Stimulated activated naive B cell treated with anti-CD40 and anti-IgM and Interleukin-4, amounts not matched to agents 10 μg/mL and 1 μg/mL and 100 μg/mL, for 72 hours (primary cell): Measurements from ENCODE around the gene SREBF2.

Source experiments
- ATAC-seq, 2 donors: fragments of 150-1000 bp; cut with Tn5 transposase; replicated peaks; 2 replicates each; pipeline ENCODE4 v1.10.0; 2021; ENCODE audit warnings: moderate library complexity in 1 of 2
- DNase-seq: peaks from one replicate; pipeline ENCODE4 v3.0.0; 2021
- H3K27ac Mint-ChIP-seq: one replicate; pipeline ENCODE4 v1.8.0; 2022; ENCODE audit warnings: mild to moderate bottlenecking, mixed read lengths
- H3K27me3 Mint-ChIP-seq, 2 donors: one replicate each; pipeline ENCODE4 v1.8.0; 2022; ENCODE audit warnings: mixed read lengths in 2 of 2
- H3K36me3 Mint-ChIP-seq, 2 donors: one replicate each; pipeline ENCODE4 v1.8.0; 2022; ENCODE audit warnings: mixed read lengths in 2 of 2, mild to moderate bottlenecking in 1 of 2
- H3K4me1 Mint-ChIP-seq, 2 donors: one replicate each; pipeline ENCODE4 v1.8.0; 2022; ENCODE audit warnings: mixed read lengths in 2 of 2, mild to moderate bottlenecking in 1 of 2
- H3K4me3 Mint-ChIP-seq, 2 donors: one replicate each; pipeline ENCODE4 v1.8.0; 2022; ENCODE audit warnings: mild to moderate bottlenecking in 2 of 2, mixed read lengths in 2 of 2, moderate library complexity in 1 of 2
- H3K9me3 Mint-ChIP-seq, 2 donors: one replicate each; pipeline ENCODE4 v1.8.0; 2022; ENCODE audit warnings: mixed read lengths in 2 of 2, mild to moderate bottlenecking in 1 of 2

The SREBF2 gene

DNA sequence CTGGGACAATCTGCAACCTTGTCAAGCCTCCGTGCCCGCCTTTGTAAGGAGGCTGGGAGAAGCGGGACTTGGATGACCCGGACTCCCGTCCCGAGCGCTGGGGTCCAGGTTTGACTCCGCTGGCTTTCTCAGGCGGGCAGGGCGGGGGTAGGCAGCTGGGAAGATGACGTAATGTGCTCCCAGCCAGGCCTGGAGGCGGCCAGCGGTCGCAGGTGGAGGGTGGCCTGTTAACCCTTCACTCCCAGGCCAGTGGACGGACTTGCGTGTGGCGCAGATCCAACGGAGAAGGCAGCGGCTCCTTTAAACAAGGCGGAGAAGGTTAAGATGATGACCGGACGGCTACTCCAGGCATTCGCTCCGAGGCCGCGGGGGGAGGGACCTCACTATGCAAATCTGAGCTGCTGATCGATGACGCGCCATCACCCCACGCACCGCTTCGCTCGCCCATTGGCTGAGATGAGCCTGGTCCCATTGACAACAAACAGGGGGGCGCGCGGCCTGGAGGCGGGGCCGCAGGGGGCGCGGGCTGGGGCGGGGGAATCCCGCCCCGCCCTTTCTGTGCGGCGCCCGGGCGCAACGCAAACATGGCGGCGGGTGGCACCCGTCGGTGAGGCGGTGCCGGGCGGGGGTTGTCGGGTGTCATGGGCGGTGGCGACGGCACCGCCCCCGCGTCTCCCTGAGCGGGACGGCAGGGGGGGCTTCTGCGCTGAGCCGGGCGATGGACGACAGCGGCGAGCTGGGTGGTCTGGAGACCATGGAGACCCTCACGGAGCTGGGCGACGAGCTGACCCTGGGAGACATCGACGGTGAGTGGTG, at the start of gene SREBF2:
Gene SREBF2, plus strand, starts transcription at position 553 of the 816 bp plus-strand sequence. Its CDS starts 166 bp downstream, at position 719.
- Mint-ChIP-seq H3K27me3 (no peaks in the 10 kb centered on the region), H3K4me1 (peaks cover 37 to 69% of the 10 kb centered on the region in 2 donors), H3K9me3 (no peaks in the 10 kb centered on the region), H3K27ac (peak within 1 kb of the TSS; percentile 99), H3K36me3 (peaks cover 36 to 59% of the 10 kb centered on the region in 2 donors), H3K4me3 (peak within 1 kb of the TSS; percentile 99)
- DNase-seq (peak; percentile 98), ATAC-seq (peak; percentile 91 to 93)

DNA sequence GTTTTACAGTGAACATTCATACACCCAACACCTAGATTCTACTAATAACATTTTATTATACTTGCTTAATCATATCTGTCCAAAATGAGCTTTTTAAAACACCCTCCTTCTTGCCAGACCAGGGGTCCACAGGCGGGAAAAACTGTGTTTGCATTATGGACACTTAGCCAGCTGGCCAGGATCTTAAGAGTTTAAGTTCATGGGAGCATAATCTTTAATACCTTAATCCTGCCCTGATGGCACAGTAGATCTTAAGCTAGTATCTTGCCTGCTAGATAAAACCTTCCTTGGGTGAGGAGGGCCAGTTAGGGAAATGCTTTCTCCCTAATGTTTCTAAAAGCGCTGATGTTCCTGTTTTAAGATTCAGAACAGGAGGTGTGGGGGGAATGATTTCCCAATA, 45.6 kb upstream of the SREBF2 start:
- peaks cover 14 to 25% of the 10 kb centered on the region in 2 donors for H3K4me1 Mint-ChIP-seq
- no peaks in the 10 kb centered on the region for H3K9me3 Mint-ChIP-seq
- H3K36me3 Mint-ChIP-seq, result peaks cover 19 to 32% of the 10 kb centered on the region in 2 donors
- no peaks in the 10 kb centered on the region for H3K27me3 Mint-ChIP-seq
- DNase-seq (no peak), ATAC-seq (no peak)
- H3K4me3 Mint-ChIP-seq, result no peak overlapping the region
- H3K27ac Mint-ChIP-seq, result no peak overlapping the region

GRCh38 chr22:41793871-41794270, 39.0 kb upstream of the SREBF2 start:
- H3K27me3 Mint-ChIP-seq, result no peaks in the 10 kb centered on the region
- no peaks in the 10 kb centered on the region for H3K9me3 Mint-ChIP-seq
- ATAC-seq (no peak), DNase-seq (no peak)
- peaks cover 35 to 51% of the 10 kb centered on the region in 2 donors for H3K36me3 Mint-ChIP-seq
- peaks cover 5 to 7% of the 10 kb centered on the region in 2 donors for H3K4me1 Mint-ChIP-seq
- no peak overlapping the region for H3K4me3 Mint-ChIP-seq
- no peak overlapping the region for H3K27ac Mint-ChIP-seq

GRCh38 chr22:41798736-41799135, 34.2 kb upstream of the SREBF2 start:
- peaks cover 21 to 26% of the 10 kb centered on the region in 2 donors for H3K36me3 Mint-ChIP-seq
- no peak for DNase-seq
- no peak for ATAC-seq
- H3K4me1 Mint-ChIP-seq, result peaks cover 23 to 29% of the 10 kb centered on the region in 2 donors
- H3K27ac Mint-ChIP-seq, result peak overlapping the region; percentile 42
- H3K9me3 Mint-ChIP-seq, result no peaks in the 10 kb centered on the region
- no peak overlapping the region for H3K4me3 Mint-ChIP-seq
- H3K27me3 Mint-ChIP-seq, result no peaks in the 10 kb centered on the region

- peaks cover 23 to 37% of the 10 kb centered on the region in 2 donors for H3K4me1 Mint-ChIP-seq
- peak; percentile 57 to 58 for ATAC-seq
- peak overlapping the region; percentile 99 for H3K27ac Mint-ChIP-seq
- DNase-seq, result peak; percentile 24
- H3K36me3 Mint-ChIP-seq, result peaks cover 12 to 19% of the 10 kb centered on the region in 2 donors
- H3K27me3 Mint-ChIP-seq, result no peaks in the 10 kb centered on the region
- H3K4me3 Mint-ChIP-seq, result peak overlapping the region; percentile 99 to 100
- H3K9me3 Mint-ChIP-seq, result no peaks in the 10 kb centered on the region
Observed at GRCh38 chr22:41799486-41800347, 33.2 kb upstream of the SREBF2 start.

DNA sequence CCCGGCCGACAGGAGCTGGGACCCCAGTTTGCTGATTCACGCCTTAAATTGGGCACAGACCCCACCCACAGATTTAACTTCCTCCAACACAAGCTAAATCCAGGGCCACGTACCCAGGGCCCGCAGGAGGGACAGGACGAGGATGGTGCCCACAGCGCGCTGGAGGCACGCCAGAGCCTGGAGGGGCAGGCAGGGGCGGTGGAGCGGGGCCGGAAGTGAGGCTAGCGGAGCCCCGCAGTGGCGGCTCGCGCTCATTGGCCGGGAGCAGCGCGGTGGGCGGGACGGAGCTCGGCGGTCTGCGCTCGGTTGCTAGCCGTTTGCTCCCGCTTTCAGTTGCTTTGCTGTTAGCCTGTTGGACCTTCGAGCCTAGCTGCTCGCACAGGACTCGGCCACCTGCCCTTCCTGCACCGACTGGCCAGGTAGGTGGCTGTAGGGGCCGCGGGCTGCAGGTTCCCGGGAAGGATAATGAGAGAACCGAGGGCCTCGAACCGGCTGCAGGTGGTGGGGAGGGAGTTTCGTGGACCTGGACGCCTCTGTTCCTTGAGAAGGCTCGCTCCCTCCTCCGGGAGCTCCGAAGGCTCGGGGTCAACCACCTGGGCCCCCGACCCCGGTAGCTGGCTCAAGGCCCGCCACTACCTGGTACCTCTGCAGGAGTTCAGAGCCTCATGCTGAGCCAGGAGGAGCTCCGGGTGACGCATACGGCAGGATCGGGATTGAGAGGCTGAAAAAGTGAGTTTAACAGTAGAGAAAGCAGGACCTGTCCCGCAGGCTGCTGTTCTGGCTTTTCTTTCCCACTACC, 32.4 kb upstream of the SREBF2 start, which contains the start of gene CCDC134:
Gene CCDC134, plus strand, starts transcription at position 332 of the 799 bp plus-strand sequence. CDS start 8,212 bp downstream, outside the sequence.
- peak within 1 kb of the TSS; percentile 99 for H3K27ac Mint-ChIP-seq
- peak within 1 kb of the TSS; percentile 99 to 100 for H3K4me3 Mint-ChIP-seq
- peak; percentile 97 for ATAC-seq
- DNase-seq, result peak; percentile 87
- peaks cover 23 to 41% of the 10 kb centered on the region in 2 donors for H3K4me1 Mint-ChIP-seq
- peaks cover 5 to 10% of the 10 kb centered on the region in 2 donors for H3K36me3 Mint-ChIP-seq
- no peaks in the 10 kb centered on the region for H3K27me3 Mint-ChIP-seq
- no peaks in the 10 kb centered on the region for H3K9me3 Mint-ChIP-seq

DNA sequence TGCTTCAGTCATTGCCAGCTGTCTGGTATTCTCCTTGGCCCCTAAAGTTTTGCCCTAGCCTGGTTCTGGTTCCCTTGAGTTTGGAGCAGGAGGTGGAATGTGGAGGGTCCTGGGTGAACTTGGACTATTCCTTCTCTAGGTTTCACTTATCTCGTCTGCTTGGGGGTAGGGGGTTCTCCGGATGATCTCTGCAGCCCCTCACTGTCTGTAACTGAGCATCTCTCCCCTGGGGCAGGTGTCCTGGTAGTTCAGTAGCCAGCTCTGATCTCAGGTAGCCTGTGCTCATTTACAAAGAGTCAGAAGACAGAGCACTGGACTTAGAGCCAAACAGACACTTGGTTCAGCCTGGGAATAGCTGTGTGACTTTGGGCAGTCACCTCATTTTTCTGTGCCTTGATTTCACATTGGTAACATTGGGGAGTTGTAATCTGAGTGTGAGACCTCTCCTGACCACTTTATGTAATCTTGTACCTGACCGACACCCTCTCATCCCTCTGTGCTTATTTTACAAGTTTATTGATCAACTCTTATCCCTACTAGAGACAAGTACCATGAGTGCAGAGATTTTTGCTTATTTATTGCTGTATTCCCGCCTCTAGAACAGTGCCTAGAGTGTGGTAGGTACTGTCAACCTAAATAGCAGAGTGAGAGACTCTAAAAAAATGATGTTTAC, 31.6 kb upstream of the SREBF2 start:
- Mint-ChIP-seq H3K36me3 (peaks cover 2 to 6% of the 10 kb centered on the region in 2 donors), H3K9me3 (no peaks in the 10 kb centered on the region), H3K4me1 (peaks cover 23 to 41% of the 10 kb centered on the region in 2 donors), H3K27me3 (no peaks in the 10 kb centered on the region), H3K27ac (peak overlapping the region; percentile 99), H3K4me3 (peak overlapping the region; percentile 99 to 100)
- DNase-seq (no peak), ATAC-seq (no peak)

- H3K9me3 Mint-ChIP-seq, result no peaks in the 10 kb centered on the region
- no peak for ATAC-seq
- H3K27ac Mint-ChIP-seq, result peak overlapping the region; percentile 99
- DNase-seq, result no peak
- H3K27me3 Mint-ChIP-seq, result no peaks in the 10 kb centered on the region
- peaks cover 2 to 6% of the 10 kb centered on the region in 2 donors for H3K36me3 Mint-ChIP-seq
- peak overlapping the region; percentile 99 to 100 for H3K4me3 Mint-ChIP-seq
- peaks cover 23 to 41% of the 10 kb centered on the region in 2 donors for H3K4me1 Mint-ChIP-seq
Observed at GRCh38 chr22:41801886-41802285, 31.0 kb upstream of the SREBF2 start.

- H3K36me3 Mint-ChIP-seq, result peaks cover 4 to 25% of the 10 kb centered on the region in 2 donors
- H3K4me1 Mint-ChIP-seq, result peaks cover 12 to 35% of the 10 kb centered on the region in 2 donors
- H3K4me3 Mint-ChIP-seq, result no peak overlapping the region
- H3K27me3 Mint-ChIP-seq, result no peaks in the 10 kb centered on the region
- H3K27ac Mint-ChIP-seq, result no peak overlapping the region
- DNase-seq, result no peak
- ATAC-seq, result no peak
- no peaks in the 10 kb centered on the region for H3K9me3 Mint-ChIP-seq
Observed at GRCh38 chr22:41805639-41806038, 27.3 kb upstream of the SREBF2 start.

- ATAC-seq (no peak), DNase-seq (no peak)
- no peaks in the 10 kb centered on the region for H3K9me3 Mint-ChIP-seq
- no peaks in the 10 kb centered on the region for H3K27me3 Mint-ChIP-seq
- no peak overlapping the region for H3K27ac Mint-ChIP-seq
- H3K4me3 Mint-ChIP-seq, result no peak overlapping the region
- peaks cover 13 to 35% of the 10 kb centered on the region in 2 donors for H3K36me3 Mint-ChIP-seq
- H3K4me1 Mint-ChIP-seq, result peaks cover 0 to 17% of the 10 kb centered on the region in 2 donors
Observed at GRCh38 chr22:41808400-41808799, 24.5 kb upstream of the SREBF2 start.

GRCh38 chr22:41810022-41810421, 22.9 kb upstream of the SREBF2 start:
- H3K27me3 Mint-ChIP-seq, result no peaks in the 10 kb centered on the region
- no peak overlapping the region for H3K27ac Mint-ChIP-seq
- ATAC-seq (no peak), DNase-seq (no peak)
- H3K36me3 Mint-ChIP-seq, result peaks cover 22 to 45% of the 10 kb centered on the region in 2 donors
- H3K4me1 Mint-ChIP-seq, result peaks cover 0 to 6% of the 10 kb centered on the region in 2 donors
- no peaks in the 10 kb centered on the region for H3K9me3 Mint-ChIP-seq
- H3K4me3 Mint-ChIP-seq, result no peak overlapping the region

DNA sequence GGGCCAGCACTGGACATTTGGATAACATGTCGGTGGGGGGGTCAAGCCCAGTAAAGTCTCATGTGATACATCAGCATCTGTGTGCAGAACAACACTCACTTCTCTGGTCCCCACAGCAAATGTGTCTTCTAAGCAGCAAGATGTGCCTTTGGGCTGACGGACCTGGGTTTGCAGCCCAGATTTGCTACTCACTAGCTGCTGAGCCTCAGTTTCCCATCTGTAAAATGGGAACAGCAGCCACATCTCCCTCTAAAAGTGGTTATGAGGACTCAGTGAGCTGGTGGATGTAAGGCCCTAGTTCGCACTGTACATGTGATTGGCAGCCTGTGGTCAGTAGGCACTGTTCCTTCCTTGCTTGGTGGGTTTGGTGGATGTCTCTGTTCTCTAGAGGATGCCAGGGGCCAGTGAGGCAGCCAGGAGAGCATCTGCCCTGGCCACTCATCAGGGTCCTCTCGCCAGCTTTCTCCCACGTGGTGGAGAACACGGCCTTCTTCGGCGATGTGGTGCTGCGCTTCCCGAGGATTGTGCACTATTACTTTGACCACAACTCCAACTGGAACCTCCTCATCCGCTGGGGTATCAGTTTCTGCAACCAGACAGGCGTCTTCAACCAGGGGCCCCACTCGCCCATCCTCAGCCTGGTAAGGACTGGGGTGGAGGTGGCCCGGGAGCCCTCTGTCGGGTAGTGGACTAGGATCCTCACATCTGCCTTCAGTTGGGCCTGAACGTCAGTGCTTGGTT, 19.9 kb upstream of the SREBF2 start:
- no peak for ATAC-seq
- Mint-ChIP-seq H3K9me3 (no peaks in the 10 kb centered on the region), H3K36me3 (peaks cover 32 to 57% of the 10 kb centered on the region in 2 donors)

More for the DNA sequence above, 19.9 kb upstream of the SREBF2 start:
- peaks cover 2 to 4% of the 10 kb centered on the region in 2 donors for H3K4me1 Mint-ChIP-seq
- no peaks in the 10 kb centered on the region for H3K27me3 Mint-ChIP-seq
- no peak for DNase-seq
- H3K4me3 Mint-ChIP-seq, result no peak overlapping the region
- no peak overlapping the region for H3K27ac Mint-ChIP-seq
